K562 (cell line): Measurements from ENCODE around the gene SMARCA1. TPM values are rescaled to one million over a fixed set of nuclear protein-coding genes. Genes with fewer than 3 reads are reported as not detected.
A peak's percentile ranks its signal among the peaks of the same experiment; 100 is the strongest.

Experiments
- CXXC5 ChIP-seq: fragments of 250-450 bp; sonication (Bioruptor Pico); IDR thresholded peaks from 2 replicates; pipeline ENCODE4 v1.8.0; 2022; ENCODE audit warnings: inconsistent platforms, mild to moderate bottlenecking, moderate library complexity
- MAFF ChIP-seq: IDR thresholded peaks from 2 replicates; pipeline ENCODE4 v1.6.1; 2012; ENCODE audit warnings: low read length, improper control_type of control experiment
- POLR2AphosphoS5 ChIP-seq: IDR thresholded peaks from 2 replicates; pipeline ENCODE4 v1.6.1; 2011; ENCODE audit warnings: mild to moderate bottlenecking, low read depth, low read length, moderate library complexity; ENCODE audit not compliant: control insufficient read depth, insufficient read depth
- SAFB ChIP-seq: fragments of 200-400 bp; formaldehyde crosslinking; IDR thresholded peaks from 2 replicates; pipeline ENCODE4 v1.6.1; 2017; ENCODE audit warnings: low read depth, low read length, borderline replicate concordance
- SOX6 ChIP-seq: fragments of 450-650 bp; IDR thresholded peaks from 2 replicates; pipeline ENCODE4 v1.6.1; 2014; ENCODE audit warnings: mild to moderate bottlenecking
- SPI1 ChIP-seq: IDR thresholded peaks from 2 replicates; pipeline ENCODE4 v1.6.1; 2011; ENCODE audit warnings: low read depth, low read length, control low read depth, borderline replicate concordance
- TAF1 ChIP-seq: IDR thresholded peaks from 2 replicates; pipeline ENCODE4 v1.6.1; 2011; ENCODE audit warnings: mild to moderate bottlenecking, low read length, moderate library complexity; ENCODE audit not compliant: insufficient read depth, control insufficient read depth, severe bottlenecking; ENCODE audit errors: extremely low read depth
- ZNF212 ChIP-seq: fragments of 450-650 bp; formaldehyde crosslinking; IDR thresholded peaks from 2 replicates; pipeline ENCODE4 v1.4.0; 2020; ENCODE audit warnings: mild to moderate bottlenecking
- ZNF324 ChIP-seq: fragments of 250-450 bp; sonication (Bioruptor Pico); IDR thresholded peaks from 2 replicates; pipeline ENCODE4 v1.4.0; 2020; ENCODE audit warnings: mild to moderate bottlenecking
- ZNF408 ChIP-seq: fragments of 250-450 bp; sonication (Bioruptor Pico); IDR thresholded peaks from 2 replicates; pipeline ENCODE4 v1.4.0; 2020; ENCODE audit warnings: low read depth, mild to moderate bottlenecking, moderate library complexity
- polyA plus RNA-seq, 8 experiments: library from polyadenylated mRNA; depleted of rRNA in 4 of 8; stranded (reverse) in 5 of 8; unstranded in 3 of 8; fragments of >200 nt; fragmentation: Nextera tagmentation in 2 of 8; fragmentation: Illumina TruSeq in 1 of 8; extraction: Ambion mirVana in 2 of 8; extraction: Trizol in 1 of 8; gene quantifications; 2 replicates each; pipeline versions ENCODE4 v1.2.1 to v1.2.3, GENCODE V29; 2011 to 2014; ENCODE audit warnings: inconsistent platforms in 1 of 8, missing spikeins in 1 of 8
- total RNA-seq, 7 experiments: library from RNA; depleted of rRNA in 6 of 7; stranded (reverse); fragments of >200 nt in 6 of 7; fragmentation: Illumina TruSeq in 2 of 7; extraction: Trizol in 2 of 7; gene quantifications; 2 replicates each; pipeline versions ENCODE4 v1.2.1 to v1.2.3, GENCODE V29; 2011 to 2021; ENCODE audit warnings: low replicate concordance in 1 of 7
- TF ChIP-seq, protein P1 (sequence below): sonication (generic); formaldehyde crosslinking; IDR thresholded peaks from 2 replicates; pipeline ENCODE4 v1.8.1; 2023; ENCODE audit warnings: missing genetic modification reagents, mild to moderate bottlenecking, borderline replicate concordance
- TF ChIP-seq, protein P2 (sequence below): fragments of 150-350 bp; IDR thresholded peaks from 2 replicates; pipeline ENCODE4 v1.6.1; 2014; ENCODE audit warnings: low read depth, mild to moderate bottlenecking, low read length, borderline replicate concordance
- TF ChIP-seq, protein P3 (sequence below), 2 experiments: IDR thresholded peaks; 2 replicates each; pipeline ENCODE4 v1.6.1; 2012; ENCODE audit warnings: improper control_type of control experiment in 2 of 2, low read depth in 2 of 2, low read length in 2 of 2, borderline replicate concordance in 1 of 2
- TF ChIP-seq, protein P4 (sequence below): fragments of 250-450 bp; sonication (Bioruptor Pico); IDR thresholded peaks from 2 replicates; pipeline ENCODE4 v1.8.0; 2022; ENCODE audit warnings: inconsistent platforms, mild to moderate bottlenecking, moderate library complexity, borderline replicate concordance

Gene SMARCA1
- total and polyA plus RNA-seq, 9 of the 15 experiments (the other 6 are each of a cell fraction or from before 2014, with no cell fraction given), result 0.42 to 3.0 (median 2.0) TPM

DNA sequence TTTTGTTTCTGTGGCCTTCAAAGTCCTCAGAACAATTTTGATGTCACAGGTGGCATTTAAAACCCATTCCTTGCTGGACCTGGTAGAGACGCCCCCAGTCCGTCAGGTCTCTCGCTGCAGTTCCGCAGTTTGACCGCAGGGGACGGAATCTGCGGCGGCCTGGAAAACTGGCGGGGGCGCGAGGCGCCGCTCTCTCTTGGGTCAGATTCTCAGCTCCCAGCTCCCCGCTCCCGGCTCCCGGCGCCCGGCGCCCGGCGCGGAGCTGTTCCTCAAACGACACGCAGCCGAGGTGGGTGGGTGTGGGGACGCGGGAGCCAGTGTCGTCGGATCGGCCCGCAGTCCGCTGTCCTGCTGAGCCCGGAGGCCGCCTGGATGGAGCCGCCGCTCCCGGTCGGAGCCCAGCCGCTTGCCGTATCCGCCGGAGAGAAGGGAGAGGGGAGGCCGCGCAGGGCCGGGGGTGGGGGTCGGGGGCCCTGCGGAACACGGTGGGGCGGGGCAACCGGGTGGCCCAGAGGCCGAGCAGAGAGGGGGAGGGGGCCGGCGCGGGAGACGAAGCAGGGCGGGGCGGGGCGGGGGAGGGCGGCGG lies 16.9 kb upstream of the SMARCA1 start, which contains the start of gene OCRL (continued):
- TF ChIP-seq, protein P1, sequence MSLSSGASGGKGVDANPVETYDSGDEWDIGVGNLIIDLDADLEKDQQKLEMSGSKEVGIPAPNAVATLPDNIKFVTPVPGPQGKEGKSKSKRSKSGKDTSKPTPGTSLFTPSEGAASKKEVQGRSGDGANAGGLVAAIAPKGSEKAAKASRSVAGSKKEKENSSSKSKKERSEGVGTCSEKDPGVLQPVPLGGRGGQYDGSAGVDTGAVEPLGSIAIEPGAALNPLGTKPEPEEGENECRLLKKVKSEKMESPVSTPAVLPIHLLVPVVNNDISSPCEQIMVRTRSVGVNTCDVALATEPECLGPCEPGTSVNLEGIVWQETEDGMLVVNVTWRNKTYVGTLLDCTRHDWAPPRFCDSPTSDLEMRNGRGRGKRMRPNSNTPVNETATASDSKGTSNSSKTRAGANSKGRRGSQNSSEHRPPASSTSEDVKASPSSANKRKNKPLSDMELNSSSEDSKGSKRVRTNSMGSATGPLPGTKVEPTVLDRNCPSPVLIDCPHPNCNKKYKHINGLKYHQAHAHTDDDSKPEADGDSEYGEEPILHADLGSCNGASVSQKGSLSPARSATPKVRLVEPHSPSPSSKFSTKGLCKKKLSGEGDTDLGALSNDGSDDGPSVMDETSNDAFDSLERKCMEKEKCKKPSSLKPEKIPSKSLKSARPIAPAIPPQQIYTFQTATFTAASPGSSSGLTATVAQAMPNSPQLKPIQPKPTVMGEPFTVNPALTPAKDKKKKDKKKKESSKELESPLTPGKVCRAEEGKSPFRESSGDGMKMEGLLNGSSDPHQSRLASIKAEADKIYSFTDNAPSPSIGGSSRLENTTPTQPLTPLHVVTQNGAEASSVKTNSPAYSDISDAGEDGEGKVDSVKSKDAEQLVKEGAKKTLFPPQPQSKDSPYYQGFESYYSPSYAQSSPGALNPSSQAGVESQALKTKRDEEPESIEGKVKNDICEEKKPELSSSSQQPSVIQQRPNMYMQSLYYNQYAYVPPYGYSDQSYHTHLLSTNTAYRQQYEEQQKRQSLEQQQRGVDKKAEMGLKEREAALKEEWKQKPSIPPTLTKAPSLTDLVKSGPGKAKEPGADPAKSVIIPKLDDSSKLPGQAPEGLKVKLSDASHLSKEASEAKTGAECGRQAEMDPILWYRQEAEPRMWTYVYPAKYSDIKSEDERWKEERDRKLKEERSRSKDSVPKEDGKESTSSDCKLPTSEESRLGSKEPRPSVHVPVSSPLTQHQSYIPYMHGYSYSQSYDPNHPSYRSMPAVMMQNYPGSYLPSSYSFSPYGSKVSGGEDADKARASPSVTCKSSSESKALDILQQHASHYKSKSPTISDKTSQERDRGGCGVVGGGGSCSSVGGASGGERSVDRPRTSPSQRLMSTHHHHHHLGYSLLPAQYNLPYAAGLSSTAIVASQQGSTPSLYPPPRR (CRISPR knock-in tag), result no peak
- TF ChIP-seq SOX6 (no peak), CXXC5 (peak; percentile 43; the same call in 1 of the 2 replicates), ZNF212 (CRISPR knock-in tag) (no peak), MAFF (no peak), ZNF408 (CRISPR knock-in tag) (no peak), ZNF324 (CRISPR knock-in tag) (no peak), POLR2AphosphoS5 (peak; percentile 53; the same call in 1 of the 2 replicates), TAF1 (peak; percentile 55), SAFB (no peak), SPI1 (peak; percentile 21; the same call in 1 of the 2 replicates)
- TF ChIP-seq, protein P2, sequence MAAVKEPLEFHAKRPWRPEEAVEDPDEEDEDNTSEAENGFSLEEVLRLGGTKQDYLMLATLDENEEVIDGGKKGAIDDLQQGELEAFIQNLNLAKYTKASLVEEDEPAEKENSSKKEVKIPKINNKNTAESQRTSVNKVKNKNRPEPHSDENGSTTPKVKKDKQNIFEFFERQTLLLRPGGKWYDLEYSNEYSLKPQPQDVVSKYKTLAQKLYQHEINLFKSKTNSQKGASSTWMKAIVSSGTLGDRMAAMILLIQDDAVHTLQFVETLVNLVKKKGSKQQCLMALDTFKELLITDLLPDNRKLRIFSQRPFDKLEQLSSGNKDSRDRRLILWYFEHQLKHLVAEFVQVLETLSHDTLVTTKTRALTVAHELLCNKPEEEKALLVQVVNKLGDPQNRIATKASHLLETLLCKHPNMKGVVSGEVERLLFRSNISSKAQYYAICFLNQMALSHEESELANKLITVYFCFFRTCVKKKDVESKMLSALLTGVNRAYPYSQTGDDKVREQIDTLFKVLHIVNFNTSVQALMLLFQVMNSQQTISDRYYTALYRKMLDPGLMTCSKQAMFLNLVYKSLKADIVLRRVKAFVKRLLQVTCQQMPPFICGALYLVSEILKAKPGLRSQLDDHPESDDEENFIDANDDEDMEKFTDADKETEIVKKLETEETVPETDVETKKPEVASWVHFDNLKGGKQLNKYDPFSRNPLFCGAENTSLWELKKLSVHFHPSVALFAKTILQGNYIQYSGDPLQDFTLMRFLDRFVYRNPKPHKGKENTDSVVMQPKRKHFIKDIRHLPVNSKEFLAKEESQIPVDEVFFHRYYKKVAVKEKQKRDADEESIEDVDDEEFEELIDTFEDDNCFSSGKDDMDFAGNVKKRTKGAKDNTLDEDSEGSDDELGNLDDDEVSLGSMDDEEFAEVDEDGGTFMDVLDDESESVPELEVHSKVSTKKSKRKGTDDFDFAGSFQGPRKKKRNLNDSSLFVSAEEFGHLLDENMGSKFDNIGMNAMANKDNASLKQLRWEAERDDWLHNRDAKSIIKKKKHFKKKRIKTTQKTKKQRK, result no peak
- TF ChIP-seq, protein P3, sequence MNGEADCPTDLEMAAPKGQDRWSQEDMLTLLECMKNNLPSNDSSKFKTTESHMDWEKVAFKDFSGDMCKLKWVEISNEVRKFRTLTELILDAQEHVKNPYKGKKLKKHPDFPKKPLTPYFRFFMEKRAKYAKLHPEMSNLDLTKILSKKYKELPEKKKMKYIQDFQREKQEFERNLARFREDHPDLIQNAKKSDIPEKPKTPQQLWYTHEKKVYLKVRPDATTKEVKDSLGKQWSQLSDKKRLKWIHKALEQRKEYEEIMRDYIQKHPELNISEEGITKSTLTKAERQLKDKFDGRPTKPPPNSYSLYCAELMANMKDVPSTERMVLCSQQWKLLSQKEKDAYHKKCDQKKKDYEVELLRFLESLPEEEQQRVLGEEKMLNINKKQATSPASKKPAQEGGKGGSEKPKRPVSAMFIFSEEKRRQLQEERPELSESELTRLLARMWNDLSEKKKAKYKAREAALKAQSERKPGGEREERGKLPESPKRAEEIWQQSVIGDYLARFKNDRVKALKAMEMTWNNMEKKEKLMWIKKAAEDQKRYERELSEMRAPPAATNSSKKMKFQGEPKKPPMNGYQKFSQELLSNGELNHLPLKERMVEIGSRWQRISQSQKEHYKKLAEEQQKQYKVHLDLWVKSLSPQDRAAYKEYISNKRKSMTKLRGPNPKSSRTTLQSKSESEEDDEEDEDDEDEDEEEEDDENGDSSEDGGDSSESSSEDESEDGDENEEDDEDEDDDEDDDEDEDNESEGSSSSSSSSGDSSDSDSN (IDR thresholded peaks at IDR 0.05; ENCODE audit: borderline replicate concordance in 1 of 2, low read depth in 2 of 2, low read length in 2 of 2), result peak; percentile 80 to 84; a peak in 2 of 4 replicates
- TF ChIP-seq, protein P4, sequence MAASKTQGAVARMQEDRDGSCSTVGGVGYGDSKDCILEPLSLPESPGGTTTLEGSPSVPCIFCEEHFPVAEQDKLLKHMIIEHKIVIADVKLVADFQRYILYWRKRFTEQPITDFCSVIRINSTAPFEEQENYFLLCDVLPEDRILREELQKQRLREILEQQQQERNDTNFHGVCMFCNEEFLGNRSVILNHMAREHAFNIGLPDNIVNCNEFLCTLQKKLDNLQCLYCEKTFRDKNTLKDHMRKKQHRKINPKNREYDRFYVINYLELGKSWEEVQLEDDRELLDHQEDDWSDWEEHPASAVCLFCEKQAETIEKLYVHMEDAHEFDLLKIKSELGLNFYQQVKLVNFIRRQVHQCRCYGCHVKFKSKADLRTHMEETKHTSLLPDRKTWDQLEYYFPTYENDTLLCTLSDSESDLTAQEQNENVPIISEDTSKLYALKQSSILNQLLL, result no peak
